Muscle of back (tissue), 11 donors: ENCODE measurements around the gene TFRC. TPM values are rescaled to one million over a fixed set of nuclear protein-coding genes. Genes with fewer than 3 reads are reported as not detected.
"Not testable (repeated sequence)": the region's sequence is repeated elsewhere in the genome, so short reads cannot be mapped to it uniquely, and the experiment has no call there.

Source experiments
- DNase-seq, 3 donors: peaks; one replicate each; pipeline versions ENCODE4 v3.0.0 to v3.0.0-alpha.2; 2013
- polyA plus RNA-seq, 10 donors: library from polyadenylated mRNA; unstranded; fragments of 120-200 nt; gene quantifications; one replicate each; pipeline ENCODE4 v1.2.1, GENCODE V29; 2013; ENCODE audit not compliant: insufficient read length in 10 of 10

Gene TFRC
- polyA plus RNA-seq, 10 donors, result 27.5 to 76.7 (median 36.7) TPM

DNA sequence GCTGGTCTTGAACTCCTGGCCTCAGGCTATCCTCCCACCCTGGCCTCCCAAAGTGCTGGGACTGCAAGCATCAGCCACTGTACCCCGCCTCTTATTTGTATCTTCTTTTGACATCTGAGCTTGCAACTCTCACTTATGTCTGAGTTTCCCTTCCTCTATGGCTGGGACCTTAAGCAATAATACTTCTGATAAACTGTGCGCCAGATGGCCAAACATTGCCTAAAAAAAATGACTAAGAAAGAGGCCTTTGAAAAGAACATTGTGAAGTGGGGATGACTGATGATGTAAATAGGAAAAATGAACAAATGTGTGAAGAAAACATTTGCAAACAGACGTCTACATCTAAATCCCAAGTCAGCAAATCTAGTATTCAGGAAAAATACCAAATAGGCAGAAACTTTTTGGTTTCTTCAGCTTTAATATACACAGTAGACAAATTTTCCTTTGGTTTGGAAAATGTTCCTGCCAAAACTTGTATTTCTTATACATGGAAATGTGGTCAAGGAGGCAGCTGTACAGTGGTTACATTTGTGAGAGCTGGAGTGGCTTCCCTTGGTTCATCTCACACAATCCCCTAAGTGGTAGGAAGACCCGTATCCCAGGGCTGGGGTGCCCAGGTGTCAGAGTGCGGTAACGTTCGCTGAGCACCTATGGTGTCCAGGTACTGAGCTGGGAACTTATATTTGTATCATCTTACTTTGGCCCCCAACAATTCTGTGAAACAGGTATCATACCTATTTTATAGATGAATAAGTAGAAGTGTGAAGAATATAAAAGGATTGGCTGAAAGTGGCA is 11.6 kb upstream of the TFRC start:
- DNase-seq, result peak in 1 of 3 donors; percentile 32

DNA sequence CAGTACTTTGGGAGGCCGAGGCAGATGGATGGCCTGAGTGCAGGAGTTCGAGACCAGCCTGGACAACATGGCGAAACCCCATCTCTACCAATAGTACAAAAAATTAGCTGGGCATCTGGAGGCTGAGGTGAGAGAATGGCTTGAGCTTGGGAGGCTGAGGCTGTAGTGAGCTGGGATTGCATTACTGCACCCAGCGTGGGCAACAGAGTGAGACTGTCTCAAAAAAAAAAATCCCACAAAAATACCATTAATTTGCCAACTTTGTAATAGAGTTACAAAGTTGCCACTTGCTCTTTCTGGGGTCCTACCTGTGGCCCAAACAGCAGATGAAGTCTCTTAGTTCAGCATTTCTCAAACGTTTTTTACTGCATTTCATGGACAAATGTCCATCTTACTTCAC is 6.0 kb upstream of the TFRC start:
- DNase-seq, result no peak

DNA sequence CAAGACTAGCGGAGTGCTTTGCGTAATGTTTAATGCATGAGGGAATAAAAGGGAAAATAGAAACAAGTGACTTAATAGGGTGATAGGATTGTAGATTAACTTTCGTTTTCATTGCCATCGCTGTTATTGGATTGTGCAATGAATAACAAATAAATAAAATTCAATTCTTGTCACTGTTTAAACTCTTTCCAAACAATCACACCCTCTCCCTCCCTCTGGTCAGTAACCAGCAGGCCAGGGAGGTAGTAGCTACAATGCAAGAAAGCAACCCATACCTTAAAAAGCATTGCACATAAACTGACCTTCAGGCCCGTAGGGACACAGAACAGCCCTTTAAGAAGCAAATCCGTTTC is 705 bp upstream of the TFRC start:
- DNase-seq, result no peak

DNA sequence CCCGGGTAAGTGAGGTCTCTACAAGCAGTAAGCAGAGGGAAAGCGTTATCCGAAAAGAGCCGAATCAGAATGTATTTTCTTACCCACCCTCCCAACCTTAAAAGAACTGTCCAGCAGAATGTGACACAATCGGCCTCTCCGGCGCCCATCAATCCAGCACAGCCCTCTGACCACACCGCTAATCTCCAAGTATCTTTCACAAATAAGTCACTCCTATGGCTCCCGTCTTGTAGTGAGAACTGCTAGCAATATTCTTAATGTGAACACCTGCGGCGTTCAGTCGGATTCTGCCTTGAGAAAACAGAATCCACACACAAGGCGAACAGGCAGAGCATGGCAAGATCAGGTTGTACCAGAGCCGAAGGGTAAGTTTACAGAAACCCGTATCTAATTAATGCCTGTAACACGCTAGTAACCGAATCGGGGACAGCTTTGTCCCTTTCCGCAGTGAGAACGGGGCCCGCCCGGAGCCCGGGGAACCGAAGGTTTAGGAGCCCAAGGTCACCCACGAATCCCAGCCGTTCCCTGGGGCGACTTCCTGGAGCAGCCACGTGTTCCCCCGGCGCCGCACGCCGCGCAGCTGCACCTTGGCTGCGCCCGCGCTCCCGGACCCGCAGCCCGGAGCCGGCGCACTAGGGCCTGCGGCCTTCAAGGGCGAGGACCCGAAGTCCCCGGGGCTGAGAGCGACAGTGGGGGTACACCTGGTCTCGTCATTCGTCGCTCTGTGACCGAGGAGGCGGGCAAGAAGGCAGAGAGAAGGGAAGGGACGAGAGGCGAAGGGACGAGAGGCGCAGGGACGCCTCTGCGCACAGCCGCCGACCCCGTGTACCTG is 672 bp downstream of the TFRC start:
- DNase-seq, result peak; percentile 35 to 80 (median 55)

DNA sequence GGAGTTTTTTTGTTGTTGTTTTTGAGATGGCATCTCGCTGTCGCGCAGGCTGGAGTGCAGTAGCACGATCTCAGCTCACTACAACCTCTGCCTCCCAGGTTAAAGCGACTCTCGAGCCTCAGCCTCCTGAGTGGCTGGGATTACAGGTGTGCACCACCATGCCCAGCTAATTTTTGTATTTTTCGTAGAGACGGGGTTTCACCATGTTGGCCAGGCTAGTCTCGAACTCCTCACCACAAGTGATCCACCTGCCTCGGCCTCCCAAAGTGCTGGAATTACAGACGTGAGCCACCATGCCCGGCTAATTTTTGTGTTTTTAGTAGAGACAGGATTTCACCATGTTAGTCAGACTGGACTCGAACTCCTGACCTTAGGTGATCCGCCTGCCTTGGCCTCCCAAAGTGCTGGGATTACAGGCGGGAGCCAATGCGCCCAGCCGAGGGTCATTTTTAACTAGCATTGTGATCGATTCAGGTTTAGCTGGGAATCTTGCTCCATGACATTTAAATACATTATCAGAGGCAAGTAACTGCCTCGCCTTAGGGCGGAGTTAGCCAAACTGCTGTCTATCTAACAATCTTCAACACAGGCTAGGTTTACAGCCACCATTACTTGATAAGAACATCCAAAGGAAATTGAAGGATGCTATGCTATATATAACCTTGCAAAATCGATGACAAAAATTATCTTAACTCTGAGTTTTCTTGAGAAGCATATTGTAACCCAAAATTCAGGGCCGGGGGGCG is 1.6 kb downstream of the TFRC start:
- DNase-seq, result not testable (repeated sequence)

DNA sequence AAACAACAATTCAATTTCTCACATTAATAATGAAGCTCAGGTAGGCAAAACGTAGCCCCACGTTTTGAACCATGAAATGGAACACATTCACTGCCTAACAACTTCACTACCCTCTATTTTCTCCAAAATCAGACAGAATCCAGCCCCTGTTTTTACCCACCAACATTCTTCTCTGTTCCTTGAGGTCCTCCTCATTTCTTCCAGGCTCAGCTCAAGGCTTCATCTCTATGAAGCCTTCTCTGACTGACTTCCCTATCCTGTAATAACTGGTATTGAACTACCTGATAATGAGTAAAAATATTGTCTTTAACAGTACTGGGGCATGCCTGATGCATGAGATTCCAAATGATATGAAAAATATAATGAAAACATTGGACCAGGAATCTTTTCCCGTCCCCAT is 2.2 kb downstream of the TFRC start:
- DNase-seq, result no peak

DNA sequence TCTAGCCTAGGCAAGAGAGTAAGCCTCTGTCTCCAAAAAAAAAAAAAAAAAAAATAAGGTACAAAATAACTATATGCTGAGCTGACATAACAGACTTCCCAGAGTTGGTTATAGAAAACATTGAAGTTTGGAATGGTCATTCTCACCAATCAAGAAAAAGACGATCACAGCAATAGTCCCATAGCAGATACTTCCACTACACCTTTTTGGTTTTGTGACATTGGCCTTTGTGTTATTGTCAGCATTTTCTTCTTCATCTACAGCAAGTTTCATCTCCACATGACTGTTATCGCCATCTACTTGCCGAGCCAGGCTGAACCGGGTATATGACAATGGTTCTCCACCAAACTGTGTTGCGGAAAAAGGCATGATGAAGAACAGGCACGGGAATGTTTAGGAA is 6.9 kb downstream of the TFRC start:
- no peak for DNase-seq

DNA sequence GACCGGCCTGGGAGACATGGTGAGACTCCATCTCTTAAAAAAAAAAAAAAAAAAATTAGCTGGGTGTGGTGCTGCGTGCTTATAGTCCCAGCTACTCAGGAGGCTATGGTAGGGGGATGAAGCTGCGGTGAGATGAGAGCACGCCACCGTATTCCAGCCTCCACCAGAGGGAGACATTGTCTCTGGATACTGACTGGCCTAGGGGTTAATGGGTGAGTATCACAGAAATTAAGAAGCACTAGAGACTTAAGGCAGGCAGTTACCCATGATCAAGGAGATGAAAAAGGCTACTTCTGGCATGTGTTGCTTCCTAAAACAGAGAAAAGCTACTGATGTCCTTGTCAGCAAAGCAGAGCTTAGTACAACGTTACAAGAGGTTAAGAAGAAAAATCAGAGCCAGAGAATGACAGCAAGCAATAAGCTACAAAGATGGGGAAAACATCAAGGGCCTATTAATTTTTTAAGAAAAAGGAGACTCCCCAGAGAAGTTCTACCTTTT is 8.6 kb downstream of the TFRC start:
- DNase-seq, result peak; percentile 64 to 85 (median 77)

DNA sequence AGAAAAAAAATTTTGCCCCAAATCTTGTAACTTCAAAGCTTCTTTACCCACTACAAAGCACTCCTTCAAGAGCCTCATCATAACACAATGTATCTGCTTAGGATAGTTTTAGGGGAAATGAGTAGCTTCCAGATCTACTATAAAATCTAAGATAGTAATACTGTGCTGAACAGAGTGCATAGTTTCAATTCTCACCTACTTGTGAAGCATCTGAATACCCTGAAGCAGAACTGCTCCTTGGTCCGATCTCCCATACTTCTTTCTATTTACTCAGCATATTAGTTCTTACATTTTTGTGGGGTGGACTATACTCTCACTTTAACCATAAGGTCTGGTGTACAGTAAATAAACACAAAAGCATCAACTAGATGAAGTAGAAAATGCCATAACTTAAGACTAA is 9.6 kb downstream of the TFRC start:
- no peak for DNase-seq

DNA sequence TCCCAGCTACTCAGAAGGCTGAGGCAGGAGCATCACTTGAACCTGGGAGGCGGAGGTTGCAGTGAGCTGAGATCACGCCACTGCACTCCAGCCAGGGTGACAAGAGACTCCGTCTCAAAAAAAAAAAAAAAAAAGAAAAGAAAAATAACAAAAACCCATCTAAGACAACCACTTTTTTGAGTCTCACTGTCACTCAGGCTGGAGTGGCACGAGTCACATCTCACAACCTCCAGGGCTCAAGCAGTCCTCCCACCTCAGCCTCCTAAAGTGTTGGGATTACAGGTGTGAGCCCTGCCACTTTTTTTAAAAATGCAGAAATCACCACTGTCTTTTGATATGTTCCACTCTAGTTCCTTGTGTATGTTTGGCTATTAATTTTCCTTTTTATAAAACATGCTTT is 13.1 kb downstream of the TFRC start:
- not testable (repeated sequence) for DNase-seq

DNA sequence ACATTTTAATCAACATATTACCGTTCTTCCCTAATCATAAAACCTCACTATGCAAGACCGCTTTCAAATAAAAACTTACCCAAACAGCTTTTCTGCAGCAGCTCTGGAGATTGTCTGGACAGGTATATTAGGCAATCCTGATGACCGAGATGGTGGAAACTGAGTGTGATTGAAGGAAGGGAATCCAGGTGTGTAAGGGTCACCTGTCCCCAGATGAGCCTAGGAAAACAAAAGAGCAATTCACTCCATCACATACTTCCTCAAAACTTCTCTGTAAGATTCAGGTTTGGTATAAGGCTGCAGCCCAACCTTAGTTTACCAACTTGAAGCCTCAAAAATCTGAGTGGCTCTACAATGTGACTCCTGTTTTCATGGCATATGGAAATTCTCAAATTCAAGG is 14.5 kb downstream of the TFRC start:
- no peak for DNase-seq

DNA sequence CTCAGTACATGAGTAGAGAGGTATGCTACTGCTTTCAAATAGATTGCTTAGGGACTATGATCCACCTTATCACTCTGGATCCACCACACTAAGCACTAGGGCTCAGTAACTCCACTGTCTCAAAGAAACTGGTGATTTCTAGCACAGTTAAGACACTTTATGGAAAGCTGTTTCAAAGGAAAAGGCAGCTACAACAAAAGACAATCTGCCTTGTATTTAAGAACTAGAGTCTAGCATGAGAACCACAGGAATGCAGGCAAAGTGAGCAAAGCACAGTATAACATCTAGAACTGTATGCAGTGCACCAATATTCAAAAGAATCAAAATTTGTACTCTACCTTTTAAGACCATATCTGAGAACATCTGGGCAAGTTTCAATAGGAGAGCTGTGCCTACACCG is 17.9 kb downstream of the TFRC start:
- DNase-seq, result no peak

DNA sequence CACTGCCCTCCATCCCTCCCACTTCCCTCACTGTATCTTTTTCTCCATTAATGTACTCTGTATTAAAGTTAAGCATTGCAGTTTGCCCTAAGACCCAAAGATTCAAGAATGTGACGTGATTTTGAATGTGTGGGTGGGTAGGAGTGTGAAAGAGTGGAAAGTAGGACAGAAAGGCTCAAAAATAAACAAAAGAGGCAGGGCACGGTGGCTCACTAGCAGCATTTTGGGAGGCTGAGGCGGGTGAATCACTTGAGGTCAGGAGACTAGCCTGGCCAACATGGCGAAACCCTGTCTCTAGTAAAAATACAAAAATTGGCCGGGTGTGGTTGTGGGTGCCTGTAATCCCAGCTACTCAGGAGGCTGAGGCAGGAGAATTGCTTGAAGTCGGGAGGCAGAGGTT is 18.4 kb downstream of the TFRC start:
- no peak for DNase-seq

DNA sequence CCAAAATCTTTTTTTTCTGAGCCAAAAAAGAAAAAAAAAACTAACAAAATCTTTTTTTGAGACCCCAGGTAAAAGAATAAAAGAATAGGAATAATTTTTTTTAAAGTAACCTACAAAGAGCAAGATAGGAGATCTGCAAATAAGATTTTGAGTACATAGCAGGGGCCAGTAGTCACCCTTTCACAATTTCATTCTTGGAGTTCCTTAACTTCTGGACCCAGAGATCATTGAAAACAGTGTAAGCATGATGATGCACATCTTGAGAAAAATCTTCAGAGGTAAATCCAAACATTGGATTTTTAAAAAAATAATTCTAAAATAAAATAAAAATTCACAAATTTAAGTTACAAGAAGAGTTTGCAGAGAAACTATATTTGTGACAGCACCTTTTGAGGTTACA is 18.8 kb downstream of the TFRC start:
- DNase-seq, result no peak

DNA sequence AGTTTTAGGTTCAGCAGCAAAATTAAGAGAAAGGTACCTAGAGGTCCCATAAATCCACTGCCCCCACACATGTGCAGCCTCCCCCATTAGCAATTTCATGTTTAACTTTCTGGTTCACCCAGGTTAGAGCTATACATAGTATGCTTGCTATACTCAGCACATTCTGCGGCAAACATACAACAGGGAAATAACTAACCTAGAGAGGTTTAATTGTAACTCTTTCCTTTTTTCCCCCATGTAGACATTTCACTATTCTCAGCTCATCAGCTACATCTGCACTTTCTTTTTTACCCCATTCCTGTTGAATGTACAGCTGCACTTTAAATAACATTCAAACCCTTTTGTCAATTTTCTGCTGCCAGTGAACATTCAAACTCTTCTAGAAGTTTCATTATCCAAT is 21.1 kb downstream of the TFRC start:
- no peak for DNase-seq

DNA sequence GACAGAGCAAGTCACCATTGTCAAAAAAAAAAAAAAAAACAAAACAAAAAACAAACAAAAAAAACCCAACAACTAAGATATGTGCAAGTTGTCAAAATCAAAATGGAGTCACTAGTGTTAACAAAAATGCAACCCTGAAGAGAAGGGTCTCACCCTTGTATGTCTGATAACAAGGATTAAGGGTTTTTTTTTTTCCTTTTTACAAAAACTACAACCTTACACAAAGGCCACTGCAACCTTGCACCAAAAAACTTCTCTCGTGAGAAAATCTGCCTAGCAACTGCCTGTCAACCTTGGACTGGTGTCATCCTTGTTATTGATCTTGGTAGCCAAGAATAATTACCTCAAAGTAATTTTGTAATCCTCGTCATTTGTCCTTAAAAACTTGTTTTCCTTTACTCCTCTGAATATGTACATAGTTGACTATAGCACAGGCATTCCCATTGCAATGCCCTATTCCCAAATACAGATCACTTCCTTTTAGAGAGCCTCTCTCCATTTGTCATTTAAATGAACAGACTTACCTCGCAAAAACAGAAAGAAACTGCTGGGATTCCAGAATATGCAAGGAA is 24.0 kb downstream of the TFRC start:
- DNase-seq, result no peak

DNA sequence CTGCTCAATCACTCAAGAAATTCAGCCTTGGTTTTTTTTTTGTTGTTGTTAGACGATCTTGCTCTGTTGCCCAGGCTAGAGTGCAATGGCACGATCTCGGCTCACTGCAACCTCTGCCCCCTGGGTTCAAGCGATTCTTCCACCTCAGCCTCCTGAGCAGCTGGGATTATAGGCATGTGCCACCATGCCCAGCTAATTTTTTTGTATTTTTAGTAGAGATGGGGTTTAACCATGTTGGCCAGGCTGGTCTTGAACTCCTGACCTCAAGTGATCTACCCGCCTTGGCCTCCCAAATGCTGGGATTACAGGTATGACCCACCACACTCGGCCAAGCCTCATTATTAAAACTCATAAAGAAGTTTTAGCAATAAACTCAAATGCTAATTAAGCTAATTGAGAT is 25.5 kb downstream of the TFRC start:
- not testable (repeated sequence) for DNase-seq

DNA sequence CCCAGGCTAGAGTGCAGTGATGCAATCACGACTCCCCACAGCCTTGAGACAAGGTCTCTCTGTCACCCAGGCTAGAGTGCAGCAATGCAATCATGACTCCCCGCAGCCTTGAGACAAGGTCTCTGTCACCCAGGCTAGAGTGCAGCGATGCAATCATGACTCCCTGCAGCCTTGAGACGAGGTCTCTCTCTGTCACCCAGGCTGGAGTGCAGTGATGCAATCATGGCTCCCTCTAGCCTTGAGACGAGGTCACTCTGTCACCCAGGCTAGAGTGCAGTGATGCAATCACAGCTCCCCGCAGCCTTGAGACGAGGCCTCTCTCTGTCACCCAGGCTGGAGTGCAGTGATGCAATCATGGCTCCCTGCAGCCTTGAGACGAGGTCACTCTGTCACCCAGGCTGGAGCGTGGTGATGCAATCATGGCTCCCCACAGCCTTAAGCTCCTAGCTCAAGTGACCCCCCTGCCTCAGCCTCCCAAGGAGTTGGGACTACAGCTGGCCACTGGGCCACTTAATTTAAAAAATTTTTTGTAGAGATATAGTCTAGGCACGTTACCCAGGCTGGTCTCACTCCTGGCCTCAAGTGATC is 26.1 kb downstream of the TFRC start:
- DNase-seq, result no peak

DNA sequence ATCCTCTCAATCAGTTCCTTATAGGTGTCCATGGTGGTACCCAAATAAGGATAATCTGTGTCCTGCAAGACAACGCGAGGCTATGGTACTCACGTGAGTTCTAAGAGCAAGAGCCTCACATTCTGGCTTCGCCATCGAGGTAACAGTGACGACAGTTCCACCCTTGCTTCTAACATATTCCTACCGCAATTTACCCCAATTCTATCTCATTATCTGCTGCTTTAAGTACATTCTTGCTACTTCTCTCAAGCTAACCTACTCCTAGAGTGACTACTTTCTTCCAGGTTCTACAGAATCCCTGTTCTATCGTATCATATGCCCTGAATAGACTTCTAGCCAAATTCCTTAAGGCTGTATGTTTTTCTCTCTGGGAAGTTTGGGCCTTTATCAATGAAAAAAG is 26.6 kb downstream of the TFRC start:
- no peak for DNase-seq

DNA sequence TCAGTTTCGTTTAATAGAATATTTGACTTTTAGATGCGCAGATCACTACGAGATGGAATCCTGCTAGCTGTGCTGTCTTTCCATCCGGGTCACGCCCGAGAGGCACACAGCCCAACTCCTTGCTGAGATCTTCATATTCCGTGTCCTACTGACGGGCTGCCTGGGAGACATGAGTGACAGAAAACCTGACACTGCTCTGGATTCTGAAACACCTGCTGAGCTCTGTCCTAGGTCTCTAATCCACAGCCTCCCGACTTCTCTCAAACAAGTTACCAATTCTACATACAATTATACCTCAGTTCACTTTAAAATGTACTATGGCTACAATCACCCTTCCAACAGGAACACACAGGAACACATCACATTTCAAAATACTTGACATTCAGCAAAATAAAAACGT is 27.2 kb downstream of the TFRC start:
- no peak for DNase-seq

DNA sequence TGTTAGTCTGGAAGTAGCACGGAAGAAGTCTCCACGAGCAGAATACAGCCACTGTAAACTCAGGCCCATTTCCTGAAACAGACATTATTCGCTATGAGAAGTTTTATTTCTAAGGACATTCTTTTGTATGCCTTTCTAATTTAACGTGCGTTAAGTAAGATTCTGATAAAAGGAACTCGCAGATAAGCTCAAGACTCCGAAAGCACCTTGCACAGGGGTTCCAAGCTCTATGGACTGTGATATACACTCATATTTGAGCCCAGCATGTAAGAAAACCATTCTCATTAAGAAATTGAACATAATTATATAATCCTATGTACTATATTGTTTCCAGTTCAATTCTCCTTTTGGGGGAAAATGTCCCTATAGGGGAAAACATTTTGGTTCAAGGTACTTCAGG is 28.4 kb downstream of the TFRC start:
- DNase-seq, result no peak
